Small intestine (tissue), 7 donors: ENCODE results near the gene SLITRK3. TPM values are rescaled to one million over a fixed set of nuclear protein-coding genes. Genes with fewer than 3 reads are reported as not detected.
"Not testable (repeated sequence)": the region's sequence is repeated elsewhere in the genome, so short reads cannot be mapped to it uniquely, and the experiment has no call there.

Experiments used
- DNase-seq, 2 donors: peaks; one replicate each; pipeline versions ENCODE4 v3.0.0 to v3.0.0-alpha.2; 2013
- FAIRE-seq: peaks from 2 replicates; lab custom pipeline; 2012; peaks lifted over from hg19 to GRCh38; lab: Jason Lieb, UNC
- H3K27ac ChIP-seq, 3 donors: one replicate each; pipeline ENCODE4 v1.5.1; 2013; ENCODE audit warnings: low read length in 2 of 3, mild to moderate bottlenecking in 2 of 3, control low read depth in 1 of 3, inconsistent platforms in 1 of 3, low read depth in 1 of 3, moderate library complexity in 1 of 3
- H3K27me3 ChIP-seq, 3 donors: one replicate each; pipeline ENCODE4 v1.6.1; 2013; ENCODE audit warnings: low read length in 3 of 3, inconsistent platforms in 1 of 3; ENCODE audit not compliant: control insufficient read depth in 3 of 3, insufficient read depth in 3 of 3
- H3K36me3 ChIP-seq, 3 donors: one replicate each; pipeline ENCODE4 v1.6.1; 2013; ENCODE audit warnings: low read length in 3 of 3, inconsistent platforms in 1 of 3, low read depth in 1 of 3, mild to moderate bottlenecking in 1 of 3, moderate library complexity in 1 of 3; ENCODE audit not compliant: control insufficient read depth in 3 of 3, insufficient read depth in 2 of 3
- H3K4me1 ChIP-seq, 3 donors: one replicate each; pipeline ENCODE4 v1.6.1; 2013; ENCODE audit warnings: low read length in 2 of 3, inconsistent platforms in 1 of 3, low read depth in 1 of 3, mild to moderate bottlenecking in 1 of 3, moderate library complexity in 1 of 3; ENCODE audit not compliant: control insufficient read depth in 3 of 3, insufficient read depth in 2 of 3
- H3K4me3 ChIP-seq, 3 donors: one replicate each; pipeline ENCODE4 v1.5.1; 2013; ENCODE audit warnings: low read length in 3 of 3, control low read depth in 1 of 3, inconsistent platforms in 1 of 3, low read depth in 1 of 3, mild to moderate bottlenecking in 1 of 3, moderate library complexity in 1 of 3
- H3K9me3 ChIP-seq, 2 donors: one replicate each; pipeline ENCODE4 v1.6.1; 2013; ENCODE audit warnings: low read depth in 1 of 2, low read length in 1 of 2; ENCODE audit not compliant: control insufficient read depth in 2 of 2, insufficient read depth in 1 of 2
- WGBS, 3 donors: extraction: QIAGEN DNeasy Blood & Tissue Kit; methylation state at CpG; one replicate each; pipeline ENCODE4 v1.1.7; 2013; 5-methylcytosine and 5-hydroxymethylcytosine counted together
- polyA plus RNA-seq, 4 donors: library from polyadenylated mRNA; stranded (reverse) in 3 of 4; unstranded in 1 of 4; fragments of 200-250 nt in 3 of 4; fragments of 120-200 nt in 1 of 4; gene quantifications; one replicate each; pipeline versions ENCODE4 v1.2.1 to v1.2.3, GENCODE V29; 2013
- donor health status: healthy with polysubstance abuse.
- donor health status: control.
- donor health status: control.
- donor health status: Bipolar disorder and iron deficiency.
- donor health status: healthy.

SLITRK3 gene
- polyA plus RNA-seq, 4 donors: 0.22 to 0.28 TPM; not detected in 2

DNA sequence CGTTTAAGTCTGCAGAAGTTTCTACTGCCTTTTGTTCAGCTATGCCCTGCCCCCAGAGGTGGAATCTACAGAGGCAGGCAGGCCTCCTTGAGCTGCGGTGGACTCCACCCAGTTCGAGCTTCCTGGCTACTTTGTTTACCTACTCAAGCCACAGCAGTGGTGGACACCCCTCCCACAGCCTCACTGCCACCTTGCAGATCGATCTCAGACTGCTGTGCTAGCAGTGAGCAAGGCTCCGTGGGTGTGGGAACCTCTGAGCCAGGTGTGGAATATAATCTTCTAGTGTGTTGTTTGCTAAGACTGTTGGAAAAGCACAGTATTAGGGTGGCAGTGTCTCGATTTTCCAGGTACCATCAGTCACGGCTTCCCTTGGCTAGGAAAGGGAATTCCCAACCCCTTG, 56.3 kb downstream of the SLITRK3 start:
- FAIRE-seq, H3K4me3 ChIP-seq, DNase-seq, H3K27ac ChIP-seq, H3K27me3 ChIP-seq, H3K4me1 ChIP-seq, H3K36me3 ChIP-seq: not testable (repeated sequence)
- 55 to 69% (median 67%) methylated on average over 7 of the region's 7 CpGs for WGBS, 3 donors
- H3K9me3 ChIP-seq: peaks cover 0 to 16% of the 10 kb centered on the region in 2 donors

Other genes starting within 250 kb of the SLITRK3 start
- 100 to 1,000 TPM; 156 to 551 (median 192) TPM for gene SI, start 117.9 kb downstream of the SLITRK3 start, polyA plus RNA-seq